D341Med (cell line): Measurements from ENCODE around the gene CHRNA3.
"Not testable (repeated sequence)": the region's sequence is repeated elsewhere in the genome, so short reads cannot be mapped to it uniquely, and the experiment has no call there.

Experiments used
- DNase-seq: peaks from one replicate; pipeline ENCODE4 v3.0.0; 2012; ENCODE audit warnings: low spot score

CHRNA3 gene

DNA sequence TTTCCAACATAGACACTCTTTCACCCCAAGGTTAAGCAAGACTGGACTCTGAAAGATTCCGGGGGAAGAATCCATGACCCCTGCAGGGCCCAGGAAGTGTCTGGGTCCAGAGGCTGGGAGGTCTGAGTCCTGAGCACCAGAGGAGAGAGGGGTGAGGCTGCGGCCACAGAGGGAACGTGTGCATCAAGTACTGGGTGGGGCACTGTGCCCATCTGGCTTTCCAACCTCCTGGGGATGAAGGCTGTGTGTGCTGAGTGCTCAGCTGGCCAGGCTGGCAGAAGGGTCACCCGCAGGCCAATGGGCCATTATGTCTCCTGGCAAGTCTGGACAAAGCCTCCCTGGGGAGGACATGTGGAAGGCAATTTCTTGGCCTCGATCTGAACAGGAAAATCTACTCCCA is 3.3 kb downstream of the CHRNA3 start:
- peak; percentile 23 for DNase-seq

DNA sequence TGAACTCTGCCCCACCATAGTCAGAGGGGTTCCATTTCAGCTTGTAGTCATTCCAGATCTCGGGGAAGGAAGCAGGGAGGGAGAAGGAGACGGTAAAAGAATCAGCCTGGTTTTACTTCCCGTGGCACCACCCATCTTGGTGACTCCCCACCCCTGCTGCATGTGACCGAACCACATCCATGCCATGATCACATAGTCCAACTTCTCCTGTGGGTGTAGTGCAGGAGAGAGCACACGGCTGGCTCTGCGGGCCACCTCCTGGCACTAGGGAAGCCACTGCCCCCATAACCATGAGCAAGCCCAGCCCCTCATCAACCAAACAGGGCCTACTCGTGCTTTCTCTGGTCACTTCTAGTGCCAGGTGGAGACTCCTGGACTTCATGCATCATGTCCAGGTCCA is 3.7 kb downstream of the CHRNA3 start:
- peak; percentile 15 for DNase-seq

DNA sequence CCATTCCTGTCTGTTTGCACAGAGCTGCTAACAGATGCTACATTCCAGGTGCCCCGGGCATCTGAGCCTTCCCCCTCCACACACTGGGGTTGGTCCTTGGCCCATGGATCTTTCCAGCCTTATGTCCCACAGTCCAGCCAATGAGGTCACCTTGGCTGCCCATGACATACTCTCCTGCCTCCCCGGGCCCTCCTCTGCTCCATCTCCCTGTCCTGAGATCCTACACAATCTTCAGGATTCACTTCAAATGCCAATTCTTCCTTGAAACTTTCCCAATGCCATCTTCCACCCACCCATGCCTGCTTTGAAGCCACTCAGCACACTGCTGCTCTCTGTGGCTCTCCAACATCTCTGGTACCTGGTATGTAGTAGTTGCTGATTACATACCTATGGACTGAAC is 4.3 kb downstream of the CHRNA3 start:
- peak; percentile 9 for DNase-seq

DNA sequence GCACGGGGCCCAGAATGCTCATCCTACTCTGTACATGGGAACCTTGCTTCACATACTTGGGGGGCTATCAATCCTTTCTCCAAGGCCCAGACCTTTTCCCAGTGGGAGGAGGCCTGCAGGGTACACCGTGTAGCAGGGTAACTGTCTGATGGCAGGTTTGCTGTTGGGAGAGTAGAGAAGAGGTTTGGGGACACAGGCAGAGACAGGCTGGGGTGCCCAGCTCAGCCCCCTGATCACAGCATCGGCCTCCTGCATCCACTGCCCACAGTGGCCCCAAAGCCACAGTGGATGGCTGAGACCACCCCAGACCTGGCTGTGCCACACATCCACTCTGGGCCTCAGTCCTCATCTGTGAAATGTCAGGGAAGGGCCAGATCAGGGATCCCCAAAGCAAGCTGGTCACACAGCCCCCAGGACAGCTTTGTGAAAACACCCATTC is 5.6 kb downstream of the CHRNA3 start:
- peak; percentile 17 for DNase-seq

DNA sequence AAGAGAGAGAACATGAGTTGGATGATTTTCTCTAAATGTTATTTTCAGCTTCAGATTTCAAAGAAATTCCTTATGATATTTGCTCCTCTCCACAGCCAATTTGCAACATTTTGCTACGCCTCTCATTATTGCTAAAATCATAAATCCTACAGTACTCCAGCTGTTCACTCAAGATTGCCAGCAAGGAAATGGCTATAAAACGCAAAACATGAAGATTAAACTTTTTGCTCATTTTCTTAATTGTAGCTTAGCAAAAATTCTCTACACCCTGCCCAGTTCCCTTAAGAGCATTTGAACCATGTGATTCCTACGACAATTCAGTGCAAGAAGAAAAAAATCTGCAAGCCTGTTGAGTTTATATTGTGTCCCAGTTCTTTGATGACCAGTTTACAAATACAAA is 6.8 kb downstream of the CHRNA3 start:
- no peak for DNase-seq

DNA sequence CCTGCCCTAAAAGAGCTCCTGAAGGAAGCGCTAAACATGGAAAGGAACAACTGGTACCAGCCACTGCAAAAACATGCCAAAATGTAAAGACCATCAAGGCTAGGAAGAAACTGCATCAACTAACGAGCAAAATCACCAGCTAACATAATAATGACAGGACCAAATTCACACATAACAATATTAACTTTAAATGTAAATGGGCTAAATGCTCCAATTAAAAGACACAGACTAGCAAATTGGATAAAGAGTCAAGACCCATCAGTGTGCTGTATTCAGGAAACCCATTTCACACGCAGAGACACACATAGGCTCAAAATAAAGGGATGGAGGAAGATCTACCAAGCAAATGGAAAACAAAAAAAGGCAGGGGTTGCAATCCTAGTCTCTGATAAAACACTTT is 11.2 kb downstream of the CHRNA3 start:
- DNase-seq = not testable (repeated sequence)

DNA sequence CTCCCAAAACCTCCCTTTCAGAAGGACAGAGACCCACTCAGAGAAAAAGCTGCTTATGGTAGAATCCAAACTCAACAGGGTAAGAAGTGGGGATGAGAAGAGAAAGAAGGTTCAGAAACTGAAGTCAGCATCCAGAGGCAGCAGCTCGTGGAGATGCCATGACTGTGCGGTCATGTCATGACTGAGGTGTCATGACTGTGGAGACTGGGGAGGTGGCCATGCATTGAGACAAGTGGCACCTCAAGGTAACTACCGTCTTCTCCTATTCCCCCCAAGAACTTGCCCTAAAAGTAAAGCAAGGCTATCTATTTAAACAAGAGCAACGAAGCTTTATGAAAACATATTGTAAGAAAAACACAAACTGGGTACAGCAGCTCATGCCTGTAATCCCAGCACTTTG is 15.1 kb downstream of the CHRNA3 start:
- no peak for DNase-seq

DNA sequence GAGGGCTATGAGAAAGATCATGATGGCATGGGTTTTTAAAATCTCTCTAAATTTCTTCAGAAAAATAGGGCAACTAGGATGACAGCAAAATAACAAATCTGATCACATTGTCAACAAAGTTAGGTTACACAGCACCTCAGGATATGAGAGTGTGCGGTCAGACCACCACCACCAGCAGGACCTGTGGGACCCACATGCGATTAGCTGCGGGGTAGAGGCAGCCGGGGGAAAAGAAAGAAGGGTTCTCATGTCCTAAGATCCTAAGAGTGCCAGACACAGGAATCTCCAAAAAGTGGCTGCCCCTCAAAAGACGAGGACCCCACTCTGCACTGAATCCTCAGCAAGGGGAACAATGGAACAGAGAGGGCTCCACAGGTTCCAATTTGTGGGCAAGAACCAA is 15.6 kb downstream of the CHRNA3 start:
- no peak for DNase-seq

DNA sequence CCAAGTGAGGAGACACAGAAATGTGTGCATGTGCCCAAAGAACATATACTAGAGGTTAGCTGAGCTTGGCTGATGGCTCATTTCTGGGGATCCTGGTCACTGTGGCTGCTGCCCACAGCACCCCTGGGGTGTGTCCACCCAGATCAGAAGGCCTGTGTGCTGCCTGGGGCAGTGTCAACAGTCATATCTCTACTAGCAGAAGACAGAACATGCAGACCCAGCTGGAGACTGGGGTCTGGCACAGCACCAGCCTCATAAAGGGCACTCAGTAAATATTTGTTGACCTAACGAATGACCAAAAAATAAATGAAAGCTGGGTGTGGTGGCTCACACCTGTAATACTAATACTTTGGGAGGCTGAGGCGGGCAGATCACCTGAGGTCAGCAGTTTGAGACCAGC is 16.4 kb downstream of the CHRNA3 start:
- no peak for DNase-seq

DNA sequence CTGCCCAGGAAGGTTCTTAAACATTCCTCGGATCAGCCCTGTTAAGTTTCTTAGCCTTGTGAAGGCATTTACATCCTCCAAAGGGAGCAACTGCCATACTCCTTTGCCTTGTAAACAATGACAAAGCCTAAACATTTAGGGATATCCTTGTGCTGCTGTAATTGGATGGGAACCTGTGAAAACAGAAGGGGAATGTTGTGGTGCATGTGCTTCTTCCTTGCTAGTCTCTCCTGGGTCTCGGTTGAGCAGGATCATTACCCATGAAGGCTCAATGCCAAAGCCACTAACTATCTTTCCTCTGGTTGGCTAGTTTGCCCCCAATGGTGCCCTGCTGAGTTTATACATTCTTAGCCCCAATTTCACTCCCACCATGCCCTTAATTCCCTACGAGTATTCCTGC is 17.3 kb downstream of the CHRNA3 start:
- DNase-seq = no peak

DNA sequence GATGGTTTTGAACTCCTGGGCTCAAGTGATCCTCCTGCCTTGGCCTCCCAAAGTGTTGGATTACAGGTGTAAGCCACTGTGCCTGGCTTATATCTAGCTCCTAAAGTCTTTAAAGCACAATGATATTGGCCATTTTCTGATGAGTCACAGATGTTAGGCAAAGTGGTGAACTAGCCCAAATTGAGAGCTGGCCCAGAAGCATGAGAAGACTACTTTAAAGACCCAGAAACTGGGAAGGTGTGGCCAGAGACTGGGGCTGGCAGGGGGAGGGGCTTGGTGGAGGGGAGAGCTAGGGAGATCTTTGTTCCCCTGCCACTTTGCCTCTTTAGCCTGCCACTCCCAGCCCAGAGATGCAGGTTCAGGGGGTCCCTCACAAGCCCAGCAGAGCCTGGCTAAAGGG is 21.6 kb downstream of the CHRNA3 start:
- DNase-seq = no peak

DNA sequence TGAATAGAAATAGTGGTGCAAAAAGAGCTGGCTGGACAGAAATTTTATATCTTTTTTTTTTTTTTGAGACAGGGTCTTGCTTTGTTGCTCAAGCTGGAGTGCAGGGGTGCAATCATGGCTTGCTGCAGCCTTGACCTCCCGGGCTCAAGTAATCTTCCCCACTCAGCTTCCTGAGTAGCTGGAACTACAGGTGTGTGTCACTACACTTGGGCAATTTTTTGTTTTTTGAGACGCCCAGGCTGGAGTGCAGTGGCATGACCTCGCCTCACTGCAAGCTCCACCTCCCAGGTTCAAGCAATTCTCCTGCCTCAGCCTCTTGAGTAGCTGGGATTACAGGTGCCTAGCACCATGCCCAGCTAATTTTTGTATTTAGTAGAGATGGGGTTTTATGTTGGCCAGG is 22.4 kb downstream of the CHRNA3 start:
- DNase-seq = no peak

DNA sequence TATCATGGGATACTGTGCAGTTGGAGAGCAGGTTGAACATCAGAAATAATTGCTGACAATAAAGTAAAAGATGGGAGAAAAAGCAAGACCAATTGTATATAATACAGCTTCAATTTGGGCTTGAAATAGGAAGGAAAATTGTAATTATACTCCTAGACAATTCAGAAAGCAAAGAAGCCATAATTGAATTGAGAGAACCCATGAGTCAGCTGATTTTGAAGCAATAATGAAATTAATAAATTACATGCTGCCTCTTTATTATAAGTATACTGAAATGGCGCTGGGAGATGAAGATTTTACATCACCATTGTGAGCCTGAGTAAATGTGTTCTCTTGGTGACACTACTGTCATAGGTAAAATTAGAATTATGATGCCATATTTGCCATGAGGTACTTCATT is 23.2 kb downstream of the CHRNA3 start:
- no peak for DNase-seq

DNA sequence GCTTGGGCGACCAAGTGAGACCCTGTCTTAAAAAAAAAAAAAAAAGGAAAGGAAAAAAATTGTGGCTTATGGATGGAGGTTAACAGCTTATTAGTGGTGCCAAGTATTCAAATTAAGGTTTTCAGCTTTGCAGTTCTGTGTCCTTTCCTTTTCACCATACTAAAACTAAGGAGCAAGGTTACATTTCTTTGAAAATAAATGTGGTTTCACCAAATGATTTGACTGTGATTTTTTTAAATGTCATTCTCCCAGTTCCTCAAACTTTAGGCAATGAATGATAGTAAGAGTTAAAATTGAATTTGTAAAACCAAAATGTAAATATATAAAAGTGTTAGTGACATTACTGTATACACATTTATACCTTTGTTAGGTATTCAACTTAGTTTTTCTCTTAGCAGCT is 45.9 kb downstream of the CHRNA3 start:
- DNase-seq = no peak

DNA sequence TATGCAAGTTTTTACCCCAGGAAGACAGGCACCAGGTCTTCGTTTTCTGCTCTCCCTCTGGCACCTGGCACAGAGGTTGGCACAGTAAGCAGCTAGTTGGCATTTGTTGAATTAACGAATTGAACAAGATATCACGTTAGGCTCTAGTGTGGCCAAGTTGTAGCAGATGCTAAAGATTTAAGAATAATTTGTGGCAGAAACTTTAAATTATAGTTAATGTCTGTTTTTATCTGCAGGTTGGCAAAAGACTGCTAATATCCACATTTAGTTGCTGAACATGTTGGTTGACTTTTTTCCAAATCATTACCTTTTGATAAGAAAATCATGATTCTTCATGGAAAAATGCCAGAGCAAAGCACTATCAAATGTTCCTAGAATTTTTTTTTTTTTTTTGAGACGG is 47.4 kb downstream of the CHRNA3 start:
- no peak for DNase-seq

DNA sequence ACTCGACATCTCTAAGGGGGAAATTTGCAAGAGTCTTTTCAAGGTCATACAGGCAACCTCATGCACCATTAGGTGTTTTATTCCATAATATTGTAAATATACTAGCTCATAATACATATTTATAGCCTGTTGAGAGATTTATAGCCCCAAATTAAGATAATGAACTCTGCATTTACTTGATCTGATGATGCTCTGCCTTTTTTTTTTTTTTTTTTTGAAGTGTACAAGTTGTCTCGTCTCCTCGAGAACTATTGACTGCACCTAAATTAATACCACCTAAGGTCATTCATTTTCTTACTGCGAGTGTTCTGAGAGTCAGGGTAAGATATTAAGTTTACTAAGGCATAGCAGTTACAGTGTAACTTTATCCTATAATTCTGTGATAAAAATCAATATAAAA is 49.4 kb downstream of the CHRNA3 start:
- DNase-seq = no peak

DNA sequence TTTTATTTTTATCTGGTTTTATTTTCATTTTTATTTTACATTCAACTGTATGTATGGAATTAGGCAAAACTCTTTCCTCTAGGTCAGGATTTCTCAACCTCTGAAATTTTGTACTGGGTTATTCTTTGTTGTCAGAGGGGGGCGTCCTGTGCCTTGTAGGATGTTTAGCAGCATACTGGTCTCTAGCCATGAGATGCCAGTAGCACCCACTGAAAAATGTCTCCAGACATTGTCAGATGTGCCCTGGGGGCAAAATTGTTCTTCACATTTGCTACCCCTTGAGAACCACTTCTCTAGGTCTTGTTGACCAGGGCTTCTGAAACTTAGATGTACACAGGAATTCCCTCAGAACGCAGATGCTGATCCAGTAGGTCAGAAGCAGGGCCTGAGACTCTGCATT is 50.1 kb downstream of the CHRNA3 start:
- DNase-seq = no peak

DNA sequence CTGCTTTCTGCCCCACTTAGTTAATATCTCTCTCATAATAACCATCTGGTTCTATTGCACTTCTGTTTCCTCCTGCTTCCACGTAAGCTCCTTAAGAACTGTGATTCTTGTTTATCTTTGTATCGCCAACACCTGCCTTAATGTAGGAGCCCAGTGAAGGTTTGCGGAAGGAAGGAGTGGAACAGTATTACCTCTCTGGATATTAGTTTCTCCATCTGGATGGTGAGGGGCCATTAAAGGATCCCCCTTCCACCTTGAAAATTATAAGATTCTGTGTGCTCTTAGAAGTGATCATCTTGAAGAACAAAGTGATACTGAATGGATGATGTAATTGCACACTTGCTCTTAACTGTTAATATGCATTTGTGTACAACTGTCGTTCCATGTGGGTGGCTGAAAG is 53.3 kb downstream of the CHRNA3 start:
- DNase-seq = peak; percentile 28

DNA sequence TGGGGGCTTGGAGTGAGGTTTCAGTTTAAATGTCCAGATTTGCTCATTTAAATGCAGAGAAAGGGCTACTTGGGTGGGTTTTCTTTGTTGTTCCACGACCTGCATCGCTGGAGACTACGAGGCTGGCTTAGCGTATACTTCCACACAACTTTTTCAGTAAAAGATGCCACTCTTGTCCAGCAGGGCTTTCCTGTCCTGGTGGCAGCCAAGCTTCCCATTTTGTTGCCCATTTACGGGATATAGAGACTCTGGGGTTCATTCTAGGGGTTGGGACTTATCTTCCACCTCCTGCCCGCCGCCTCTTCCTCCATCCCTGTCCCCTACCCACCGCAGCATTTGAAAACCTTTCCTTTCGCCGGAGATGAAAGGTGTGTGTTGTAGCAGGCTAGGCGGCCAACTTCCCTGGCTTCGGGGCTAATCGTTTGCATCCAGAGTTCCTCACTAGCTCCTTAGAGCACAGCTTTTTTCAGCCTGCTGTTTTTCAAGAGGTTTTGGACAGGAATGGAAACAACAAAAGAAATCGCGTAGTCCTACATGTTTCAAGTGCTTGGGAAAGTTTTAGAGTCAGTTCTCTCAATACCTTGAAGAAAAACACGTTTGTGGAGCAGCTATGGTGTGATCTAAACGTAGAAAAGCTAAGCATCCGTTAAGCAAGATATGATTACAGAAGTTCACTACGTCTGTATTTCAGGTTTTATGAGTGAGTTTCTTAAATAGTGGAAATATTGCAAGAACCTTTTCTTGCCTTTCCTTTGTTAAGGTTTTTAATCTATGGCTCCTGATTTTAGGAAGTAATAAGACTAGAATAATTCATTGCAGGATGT is 54.6 kb downstream of the CHRNA3 start:
- peak; percentile 42 for DNase-seq

DNA sequence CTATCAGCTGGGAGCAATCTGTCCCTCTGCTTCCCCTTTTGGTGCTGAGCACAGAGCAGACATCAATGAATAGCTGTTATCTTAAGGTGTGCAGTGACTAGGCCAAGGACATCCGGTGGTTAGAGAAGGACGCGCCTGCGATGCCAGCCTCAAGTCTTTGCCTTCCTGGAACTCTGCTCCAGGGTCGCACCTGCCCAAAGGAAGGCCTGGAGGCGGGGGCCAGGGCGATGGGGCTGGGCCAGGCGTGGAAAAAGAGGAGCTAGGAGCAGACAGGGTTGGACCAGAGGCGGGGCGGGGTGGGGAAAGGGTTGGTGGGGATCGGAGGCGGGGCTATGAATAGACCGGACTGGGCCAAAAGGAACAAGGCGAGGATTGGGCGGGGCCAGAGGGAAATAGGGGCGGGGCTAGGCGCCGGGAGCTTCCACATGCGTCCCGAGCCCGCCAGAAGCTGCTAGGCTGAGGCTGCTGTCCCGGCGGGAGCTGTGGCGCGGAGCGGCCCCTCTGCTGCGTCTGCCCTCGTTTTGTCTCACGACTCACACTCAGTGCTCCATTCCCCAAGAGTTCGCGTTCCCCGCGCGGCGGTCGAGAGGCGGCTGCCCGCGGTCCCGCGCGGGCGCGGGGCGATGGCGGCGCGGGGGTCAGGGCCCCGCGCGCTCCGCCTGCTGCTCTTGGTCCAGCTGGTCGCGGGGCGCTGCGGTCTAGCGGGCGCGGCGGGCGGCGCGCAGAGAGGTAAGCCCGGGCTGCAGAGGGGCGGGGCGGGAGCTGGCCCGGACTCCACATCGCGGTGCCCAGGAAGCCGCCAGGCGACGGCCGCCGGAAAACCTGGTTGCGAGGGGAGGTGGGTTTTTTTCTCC is 55.5 kb downstream of the CHRNA3 start, which contains the start of gene CHRNA5:
TSS of gene CHRNA5 (plus strand) at position 424 of the 854 bp plus-strand sequence. CDS start at position 624, 200 bp downstream.
- DNase-seq = peak; percentile 87

DNA sequence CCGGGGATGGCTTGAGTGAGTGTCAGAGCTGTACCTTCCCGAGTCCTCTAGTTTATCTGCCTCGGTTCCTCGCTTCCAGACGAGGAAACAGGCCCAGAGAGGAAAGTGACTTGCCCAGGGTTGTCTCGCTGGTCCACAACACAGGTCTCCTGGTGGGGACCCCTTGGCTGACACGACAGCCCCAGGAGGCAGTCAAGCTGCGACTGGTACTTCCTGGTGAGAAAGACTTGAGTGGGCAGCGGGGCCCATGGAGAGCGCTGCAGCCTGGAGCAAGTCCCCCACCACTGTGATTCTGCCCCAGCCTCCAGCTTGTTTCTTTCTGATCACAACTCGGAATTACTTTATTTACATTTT is 56.1 kb downstream of the CHRNA3 start:
- DNase-seq = no peak

DNA sequence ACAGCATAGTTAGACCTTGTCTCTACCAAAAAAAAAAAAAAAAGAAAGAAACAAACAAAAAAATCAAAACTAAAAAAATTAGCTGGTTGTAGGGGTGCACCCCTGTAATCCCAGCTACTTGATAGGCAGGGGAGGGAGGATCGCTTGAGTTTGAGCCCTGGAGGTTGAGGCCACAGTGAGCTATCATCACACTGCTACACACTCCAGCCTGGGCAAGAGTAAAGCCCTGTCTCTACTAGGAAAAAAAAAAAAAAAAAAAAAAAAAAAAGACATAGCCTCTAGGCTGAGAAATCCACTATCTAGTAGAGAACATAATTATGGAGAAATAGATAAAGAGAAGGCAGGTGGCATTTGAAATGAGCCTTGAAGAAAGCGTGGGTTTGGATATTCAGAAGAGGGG is 57.7 kb downstream of the CHRNA3 start:
- DNase-seq = no peak

DNA sequence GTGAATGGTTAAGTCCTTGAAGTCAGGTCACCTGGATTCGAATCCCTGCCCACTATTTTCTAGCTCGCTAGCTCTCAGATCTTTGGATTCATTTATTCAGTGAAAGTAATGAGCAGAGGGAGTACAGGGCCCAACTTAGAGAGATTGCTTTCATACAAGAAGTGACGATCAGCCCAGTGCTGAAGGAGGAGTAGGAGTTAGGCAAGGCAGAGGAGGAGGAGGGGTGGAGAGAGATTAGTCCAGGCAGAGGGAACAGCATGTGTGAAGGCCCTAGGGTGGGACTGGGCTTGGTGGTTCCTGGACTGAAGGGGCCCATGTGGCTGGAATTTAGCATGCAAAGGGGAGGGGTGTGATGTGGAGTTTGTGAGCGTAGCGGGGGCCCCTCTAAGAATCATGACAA is 59.3 kb downstream of the CHRNA3 start:
- DNase-seq = no peak
